Prostate gland (tissue), 2 donors: ENCODE measurements around the gene ZNF446. TPM values are rescaled to one million over a fixed set of nuclear protein-coding genes. Genes with fewer than 3 reads are reported as not detected.
"Not testable (repeated sequence)": the region's sequence is repeated elsewhere in the genome, so short reads cannot be mapped to it uniquely, and the experiment has no call there.

Experiments
- DNase-seq: peaks from one replicate; pipeline ENCODE4 v3.0.0-alpha.2; 2019; ENCODE audit warnings: low spot score
- H3K27ac ChIP-seq, 2 donors: fragments of 200-600 bp; sonication (generic); 2 replicates each; pipeline ENCODE4 v1.5.1; 2017 to 2019
- H3K27me3 ChIP-seq: fragments of 200-600 bp; sonication (generic); replicated peaks from 2 replicates; pipeline ENCODE4 v1.5.1; 2019; ENCODE audit not compliant: insufficient read depth
- H3K36me3 ChIP-seq, 2 donors: fragments of 200-600 bp; sonication (generic); 1 replicate in 1 of 2; 2 replicates in 1 of 2; pipeline versions ENCODE4 v1.5.1 to v1.8.1; 2017 to 2019
- H3K4me1 ChIP-seq: fragments of 200-600 bp; sonication (generic); replicated peaks from 2 replicates; pipeline ENCODE4 v1.5.1; 2019
- H3K4me3 ChIP-seq, 2 donors: fragments of 200-600 bp; sonication (generic); 2 replicates each; pipeline ENCODE4 v1.5.1; 2017 to 2019
- H3K9me3 ChIP-seq: fragments of 200-600 bp; sonication (generic); 2 replicates; pipeline ENCODE4 v1.5.1; 2017
- POLR2A ChIP-seq: fragments of 450-650 bp; IDR thresholded peaks from one replicate; pipeline ENCODE4 v1.6.1; 2016; ENCODE audit warnings: antibody characterized with exemption, mild to moderate bottlenecking
- POLR2AphosphoS5 ChIP-seq: sonication (generic); formaldehyde crosslinking; IDR thresholded peaks from one replicate; pipeline ENCODE4 v1.6.1; 2017; ENCODE audit warnings: antibody characterized with exemption
- WGBS: methylation state at CpG from one replicate; pipeline ENCODE4 v1.1.5; 2018; 5-methylcytosine and 5-hydroxymethylcytosine counted together
- intact Hi-C: fragments of 100-400 bp; cut with DNase I; formaldehyde crosslinking; loops from one replicate; pipeline ENCODE4 v1.14.2; 2022
- total RNA-seq, 2 donors: library from RNA; depleted of rRNA; stranded (reverse); fragments of >200 nt; gene quantifications; one replicate each; pipeline ENCODE4 v1.1.0, GENCODE V29; 2016
- TF ChIP-seq, protein P1 (sequence below), 4 experiments: fragments of 200-600 bp in 2 of 4; fragments of 450-650 bp in 2 of 4; sonication (generic) in 2 of 4; IDR thresholded peaks; 1 replicate in 3 of 4; 2 replicates in 1 of 4; pipeline ENCODE4 v1.5.1; 2016 to 2019; ENCODE audit warnings: antibody characterized with exemption in 4 of 4, mild to moderate bottlenecking in 2 of 4, moderate library complexity in 2 of 4

ZNF446 gene
- total RNA-seq, 2 donors from 2014 or later = 37.8 to 38.0 TPM

DNA sequence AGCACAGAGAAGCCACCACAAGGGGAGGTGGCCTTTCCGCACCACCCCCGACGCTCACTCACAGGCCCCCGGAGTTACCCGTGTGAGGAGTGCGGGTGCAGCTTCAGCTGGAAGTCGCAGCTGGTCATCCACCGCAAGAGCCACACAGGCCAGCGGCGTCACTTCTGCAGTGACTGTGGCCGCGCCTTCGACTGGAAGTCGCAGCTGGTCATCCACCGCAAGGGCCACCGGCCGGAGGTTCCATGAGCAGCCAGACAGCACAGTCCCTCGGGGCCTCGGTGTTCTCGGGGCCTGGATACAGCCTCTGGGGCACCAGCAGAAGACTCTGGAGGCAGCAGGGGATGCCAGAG lies 4.3 kb downstream of the ZNF446 start:
- TF ChIP-seq, protein P1, sequence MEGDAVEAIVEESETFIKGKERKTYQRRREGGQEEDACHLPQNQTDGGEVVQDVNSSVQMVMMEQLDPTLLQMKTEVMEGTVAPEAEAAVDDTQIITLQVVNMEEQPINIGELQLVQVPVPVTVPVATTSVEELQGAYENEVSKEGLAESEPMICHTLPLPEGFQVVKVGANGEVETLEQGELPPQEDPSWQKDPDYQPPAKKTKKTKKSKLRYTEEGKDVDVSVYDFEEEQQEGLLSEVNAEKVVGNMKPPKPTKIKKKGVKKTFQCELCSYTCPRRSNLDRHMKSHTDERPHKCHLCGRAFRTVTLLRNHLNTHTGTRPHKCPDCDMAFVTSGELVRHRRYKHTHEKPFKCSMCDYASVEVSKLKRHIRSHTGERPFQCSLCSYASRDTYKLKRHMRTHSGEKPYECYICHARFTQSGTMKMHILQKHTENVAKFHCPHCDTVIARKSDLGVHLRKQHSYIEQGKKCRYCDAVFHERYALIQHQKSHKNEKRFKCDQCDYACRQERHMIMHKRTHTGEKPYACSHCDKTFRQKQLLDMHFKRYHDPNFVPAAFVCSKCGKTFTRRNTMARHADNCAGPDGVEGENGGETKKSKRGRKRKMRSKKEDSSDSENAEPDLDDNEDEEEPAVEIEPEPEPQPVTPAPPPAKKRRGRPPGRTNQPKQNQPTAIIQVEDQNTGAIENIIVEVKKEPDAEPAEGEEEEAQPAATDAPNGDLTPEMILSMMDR (IDR thresholded peaks at IDR 0.05) = no peak
- TF ChIP-seq POLR2A (no peak), POLR2AphosphoS5 (no peak)
- 92% methylated on average over 17 of the region's 20 CpGs for WGBS
- H3K27me3 ChIP-seq = no peaks in the 10 kb centered on the region
- DNase-seq = no peak
- intact Hi-C loops = no loop called here
- H3K36me3 ChIP-seq = no peaks in the 10 kb centered on the region
- H3K9me3 ChIP-seq = no peaks in the 10 kb centered on the region
- peaks cover 11% of the 10 kb centered on the region for H3K4me1 ChIP-seq
- H3K4me3 ChIP-seq = no peak overlapping the region
- no peak overlapping the region for H3K27ac ChIP-seq

DNA sequence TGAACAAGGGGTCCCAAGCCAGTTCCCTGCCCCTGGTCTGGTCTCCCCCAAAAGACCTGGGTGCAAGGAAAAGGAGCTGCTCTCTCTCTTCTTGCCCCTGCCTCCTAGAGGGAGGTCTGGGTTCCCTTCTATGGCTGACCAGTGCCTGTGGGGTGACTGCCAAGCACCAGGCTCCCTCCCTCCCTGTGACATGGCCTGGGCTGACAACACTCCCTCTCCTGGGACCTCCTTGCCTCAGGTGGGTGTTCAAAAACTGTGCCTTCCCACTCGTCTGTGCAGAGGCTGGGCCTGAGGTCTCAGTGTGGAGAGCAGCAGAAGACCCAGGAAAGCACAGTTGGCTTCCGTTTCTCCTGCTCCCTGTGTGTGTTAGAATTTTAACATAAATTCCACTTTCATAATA lies 4.7 kb downstream of the ZNF446 start:
- peaks cover 11% of the 10 kb centered on the region for H3K4me1 ChIP-seq
- no peaks in the 10 kb centered on the region for H3K27me3 ChIP-seq
- no peaks in the 10 kb centered on the region for H3K36me3 ChIP-seq
- DNase-seq = no peak
- intact Hi-C loops = no loop called here
- no peak overlapping the region for H3K27ac ChIP-seq
- 76% methylated on average over 2 of the region's 2 CpGs for WGBS
- H3K9me3 ChIP-seq = no peaks in the 10 kb centered on the region
- no peak overlapping the region for H3K4me3 ChIP-seq
- TF ChIP-seq, protein P1 (IDR thresholded peaks at IDR 0.05) = no peak
- no peak for TF ChIP-seq POLR2A
- TF ChIP-seq POLR2AphosphoS5 = no peak

DNA sequence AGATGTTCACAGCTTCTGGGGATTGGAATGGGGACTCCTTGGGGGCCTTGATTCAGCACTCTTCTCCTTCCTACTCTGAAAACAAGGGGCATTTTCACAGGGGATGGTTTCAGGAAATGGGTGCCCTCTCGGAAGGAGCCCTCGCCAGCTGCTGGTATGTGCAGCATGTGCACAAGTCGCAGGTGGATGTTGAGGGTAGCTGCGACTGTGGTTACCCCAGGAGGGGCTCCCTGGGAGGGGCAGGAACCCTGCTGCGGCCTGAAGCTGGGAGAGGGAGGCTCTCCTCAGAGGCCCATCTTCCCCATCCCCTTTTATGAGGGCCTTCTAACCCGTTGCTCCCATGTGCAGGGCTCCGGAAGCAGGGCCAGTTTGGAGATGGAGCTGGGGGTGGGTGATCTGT lies 6.2 kb downstream of the ZNF446 start:
- no peak for DNase-seq
- peaks cover 3% of the 10 kb centered on the region for H3K4me1 ChIP-seq
- no peaks in the 10 kb centered on the region for H3K36me3 ChIP-seq
- intact Hi-C loops = no loop called here
- 81% methylated on average over 7 of the region's 7 CpGs for WGBS
- no peaks in the 10 kb centered on the region for H3K9me3 ChIP-seq
- H3K27ac ChIP-seq = no peak overlapping the region
- H3K27me3 ChIP-seq = no peaks in the 10 kb centered on the region
- H3K4me3 ChIP-seq = no peak overlapping the region
- TF ChIP-seq, protein P1 (IDR thresholded peaks at IDR 0.05) = no peak

DNA sequence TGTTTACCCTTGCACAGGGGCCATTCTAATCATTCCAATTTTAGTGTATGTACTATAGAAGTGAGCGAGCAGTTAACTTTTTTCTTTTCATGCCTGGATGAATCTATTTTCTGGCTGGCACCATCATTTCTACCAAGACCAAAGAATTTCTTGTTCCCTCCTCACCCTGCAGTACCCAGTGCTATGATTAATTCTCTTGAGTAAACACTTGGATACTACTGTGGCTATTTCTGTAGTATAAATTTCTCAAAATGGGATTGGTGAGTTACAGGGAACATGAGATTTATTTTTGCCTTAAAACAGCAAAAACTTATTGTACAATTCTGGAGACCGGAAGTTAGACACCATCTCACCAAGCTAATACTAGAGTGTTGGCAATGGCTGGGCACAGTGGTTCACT lies 7.6 kb downstream of the ZNF446 start:
- Histone ChIP-seq H3K4me3 (no peak overlapping the region), H3K27me3 (no peaks in the 10 kb centered on the region), H3K4me1 (no peaks in the 10 kb centered on the region), H3K36me3 (no peaks in the 10 kb centered on the region), H3K9me3 (no peaks in the 10 kb centered on the region), H3K27ac (no peak overlapping the region)
- intact Hi-C loops = no loop called here
- DNase-seq = no peak
- 82% methylated on average over 2 of the region's 2 CpGs for WGBS
- TF ChIP-seq POLR2AphosphoS5 (no peak), POLR2A (no peak)
- TF ChIP-seq, protein P1 (IDR thresholded peaks at IDR 0.05) = no peak

DNA sequence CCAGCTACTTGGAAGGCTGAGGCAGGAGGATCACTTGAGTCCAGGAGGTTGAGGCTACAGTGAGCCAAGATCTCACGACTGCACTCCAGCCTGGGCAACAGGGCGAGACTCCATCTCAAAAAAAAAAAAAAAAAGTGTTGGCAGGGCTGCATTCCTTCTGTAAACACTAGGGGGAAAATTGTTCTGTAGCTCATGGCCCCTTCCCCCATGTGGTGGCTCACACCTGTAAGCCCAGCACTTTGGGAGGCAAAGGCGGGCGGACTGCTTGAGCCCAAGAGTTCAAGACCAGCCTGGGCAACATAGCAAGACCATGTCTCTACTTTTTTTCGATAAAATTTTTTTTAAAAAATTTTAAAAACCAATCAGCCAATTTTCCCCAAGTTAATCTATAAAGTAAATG lies 8.2 kb downstream of the ZNF446 start:
- intact Hi-C loops, H3K36me3 ChIP-seq, H3K27ac ChIP-seq, H3K9me3 ChIP-seq, H3K27me3 ChIP-seq, H3K4me1 ChIP-seq, DNase-seq, H3K4me3 ChIP-seq: not testable (repeated sequence)
- 91% methylated on average over 5 of the region's 5 CpGs for WGBS

DNA sequence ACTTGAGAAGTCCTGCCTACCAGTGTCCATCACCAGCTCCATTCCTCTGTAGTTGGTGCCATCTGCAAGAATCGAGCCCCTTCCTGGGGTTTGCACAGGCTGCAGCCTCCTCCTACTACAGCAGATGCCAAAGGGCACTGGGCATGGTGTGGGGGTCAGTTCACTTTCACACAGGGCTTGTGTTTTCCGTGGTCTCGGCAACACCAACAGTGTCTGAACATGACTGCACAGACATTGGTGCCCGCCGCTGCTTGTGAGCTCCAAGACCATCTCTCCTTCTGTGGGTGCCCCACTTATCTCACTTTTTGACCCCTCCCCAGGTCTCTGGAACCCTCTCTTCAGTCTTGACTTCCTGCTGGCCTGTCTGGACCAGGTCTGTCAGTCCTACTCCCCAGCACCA lies 15.2 kb downstream of the ZNF446 start:
- Histone ChIP-seq H3K27ac (no peak overlapping the region), H3K36me3 (no peaks in the 10 kb centered on the region), H3K4me1 (no peaks in the 10 kb centered on the region), H3K9me3 (no peaks in the 10 kb centered on the region), H3K4me3 (no peak overlapping the region), H3K27me3 (no peaks in the 10 kb centered on the region)
- DNase-seq = no peak
- 83% methylated on average over 5 of the region's 5 CpGs for WGBS
- TF ChIP-seq POLR2A = no peak
- no peak for TF ChIP-seq POLR2AphosphoS5
- TF ChIP-seq, protein P1 (IDR thresholded peaks at IDR 0.05) = no peak
- intact Hi-C loops = no loop called here
